Muscle layer of colon (tissue), 2 donors: ENCODE measurements around the gene LYAR.

Source experiments
- H3K27ac ChIP-seq: one replicate; pipeline ENCODE4 v1.7.0; 2013; ENCODE audit warnings: low read depth, mild to moderate bottlenecking, low read length, moderate library complexity
- H3K27me3 ChIP-seq, 2 donors: one replicate each; pipeline ENCODE4 v1.7.0; 2013; ENCODE audit warnings: low read length in 2 of 2, mild to moderate bottlenecking in 2 of 2; ENCODE audit not compliant: insufficient read depth in 2 of 2, control insufficient read depth in 1 of 2
- H3K36me3 ChIP-seq: one replicate; pipeline ENCODE4 v1.7.0; 2013; ENCODE audit warnings: mild to moderate bottlenecking, low read length; ENCODE audit not compliant: insufficient read depth
- H3K4me1 ChIP-seq: one replicate; pipeline ENCODE4 v1.7.0; 2013; ENCODE audit warnings: mild to moderate bottlenecking, low read length; ENCODE audit not compliant: insufficient read depth
- H3K4me3 ChIP-seq, 2 donors: one replicate each; pipeline ENCODE4 v1.7.0; 2013; ENCODE audit warnings: low read length in 2 of 2, low read depth in 1 of 2, mild to moderate bottlenecking in 1 of 2, moderate library complexity in 1 of 2
- H3K9ac ChIP-seq: one replicate; pipeline ENCODE4 v1.7.0; 2013; ENCODE audit warnings: low read length
- H3K9me3 ChIP-seq: one replicate; pipeline ENCODE4 v1.7.0; 2013; ENCODE audit warnings: mild to moderate bottlenecking, low read length
- donor health status: abdominal sarcoma.
- donor health status: Adenocarcinoma of cecum.

LYAR gene

DNA sequence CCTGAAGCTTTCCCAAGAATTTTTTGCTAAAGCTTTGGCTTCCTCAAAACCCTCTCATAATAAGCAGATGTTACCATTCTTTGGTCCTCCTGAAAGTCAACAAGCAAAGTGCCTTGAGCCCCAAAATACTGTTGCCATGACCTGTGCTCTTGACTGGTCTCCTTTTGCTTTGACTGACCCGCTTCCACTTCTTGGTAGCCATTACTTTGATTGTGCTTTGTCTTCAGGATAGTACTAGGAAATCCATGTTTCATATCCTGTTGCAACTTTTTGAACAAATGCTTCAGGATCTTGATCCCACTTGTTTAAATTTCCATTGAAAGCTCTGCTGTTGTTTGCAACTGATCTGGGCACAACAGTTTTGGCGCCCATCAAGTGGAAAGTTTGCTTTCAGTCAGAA, 56.3 kb downstream of the LYAR start:
- no peak overlapping the region for H3K9ac ChIP-seq
- no peaks in the 10 kb centered on the region for H3K36me3 ChIP-seq
- peaks cover 0 to under 1% of the 10 kb centered on the region in 2 donors for H3K27me3 ChIP-seq
- H3K27ac ChIP-seq: no peak overlapping the region
- no peaks in the 10 kb centered on the region for H3K4me1 ChIP-seq
- no peaks in the 10 kb centered on the region for H3K9me3 ChIP-seq
- no peak overlapping the region for H3K4me3 ChIP-seq

GRCh38 chr4:4228356-4228668, 61.6 kb downstream of the LYAR start:
- Histone ChIP-seq H3K36me3 (no peaks in the 10 kb centered on the region), H3K9ac (no peak overlapping the region), H3K27me3 (peaks cover 0 to 36% of the 10 kb centered on the region in 2 donors), H3K27ac (no peak overlapping the region), H3K4me1 (no peaks in the 10 kb centered on the region), H3K9me3 (no peaks in the 10 kb centered on the region), H3K4me3 (no peak overlapping the region)

DNA sequence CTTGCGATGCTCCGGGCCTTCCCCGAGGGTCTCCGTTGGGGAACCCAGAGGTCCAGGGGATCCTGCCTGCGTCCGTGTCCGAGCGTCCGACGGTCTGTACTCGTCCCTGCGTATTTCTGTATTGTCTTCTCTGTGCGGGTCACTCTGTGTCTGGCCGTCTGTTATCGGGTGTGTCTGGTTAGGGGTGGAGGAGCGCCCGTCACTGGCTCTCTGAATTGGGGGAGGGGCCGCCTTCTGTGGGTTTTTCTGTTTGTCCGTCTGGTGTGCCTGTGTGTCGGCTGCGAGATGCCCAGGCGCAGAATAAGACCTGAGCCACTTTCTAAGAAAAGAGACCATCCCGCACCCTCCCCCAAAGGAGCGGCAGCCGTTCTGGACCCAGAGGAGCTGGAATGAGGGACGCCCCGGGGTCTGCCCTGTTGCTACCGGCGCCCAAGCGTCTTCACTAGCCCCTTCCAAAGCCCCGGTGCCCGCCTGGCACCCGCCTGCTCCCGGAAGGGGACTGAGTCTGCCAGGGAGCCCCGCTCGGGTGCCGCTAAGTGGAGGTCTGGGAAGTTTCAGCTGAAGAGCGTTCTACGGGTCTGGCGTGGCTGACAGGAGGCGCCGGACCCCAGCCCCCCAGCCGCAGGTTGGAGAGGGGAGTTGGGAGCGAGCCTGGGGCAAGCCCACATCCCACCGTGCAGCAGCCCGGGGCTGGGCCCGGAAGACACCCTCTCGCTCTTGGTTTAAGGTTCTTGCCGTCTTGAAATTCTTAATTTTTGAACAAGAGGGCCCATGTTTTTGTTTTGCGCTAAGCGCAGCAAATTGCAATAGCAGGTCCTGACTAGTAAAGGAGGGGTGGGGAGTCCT, 62.2 kb downstream of the LYAR start:
- Histone ChIP-seq H3K36me3 (no peaks in the 10 kb centered on the region), H3K4me1 (no peaks in the 10 kb centered on the region), H3K9ac (no peak overlapping the region), H3K27ac (no peak overlapping the region), H3K9me3 (no peaks in the 10 kb centered on the region), H3K4me3 (no peak overlapping the region), H3K27me3 (peaks cover 0 to 36% of the 10 kb centered on the region in 2 donors)

DNA sequence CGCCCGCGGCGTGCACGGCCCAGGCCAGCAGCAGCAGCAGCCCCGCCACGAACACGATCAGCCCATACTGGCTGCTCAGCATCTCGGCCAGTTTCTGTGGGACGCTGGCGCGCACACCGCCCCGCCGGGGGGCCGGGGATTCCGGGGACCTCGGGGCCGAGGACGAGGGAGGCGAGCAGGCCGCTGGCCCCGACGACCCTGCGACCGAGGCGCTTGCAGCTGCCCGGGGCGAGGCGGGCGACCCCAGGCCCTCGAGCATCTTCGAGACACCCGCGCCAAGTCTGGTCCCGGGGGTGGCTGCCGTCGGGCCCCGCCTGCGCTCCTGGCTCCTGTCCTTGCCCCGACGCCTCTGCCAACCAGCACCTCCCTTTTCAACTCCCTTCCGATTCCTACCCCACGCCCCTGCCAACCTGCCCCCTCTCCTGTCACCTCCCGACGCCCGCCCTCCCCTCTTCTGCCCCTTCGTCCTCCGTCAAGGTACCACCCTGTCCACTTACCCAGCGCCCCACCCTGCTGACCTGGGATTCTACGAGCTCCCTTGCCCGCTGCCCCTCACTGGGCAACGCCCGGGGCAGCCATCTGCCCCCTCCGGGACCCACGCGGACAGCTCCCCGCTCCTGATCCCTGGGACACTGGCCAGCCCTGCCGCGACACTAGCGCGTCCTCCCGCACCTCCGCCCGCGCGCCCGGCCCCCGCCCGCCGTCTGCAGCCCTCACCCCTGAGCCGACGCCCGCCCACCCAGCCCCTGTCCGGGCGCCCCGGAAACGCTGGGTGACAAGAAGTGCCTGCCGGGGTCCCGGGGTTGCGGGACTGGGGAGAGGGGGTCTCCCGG, 63.1 kb downstream of the LYAR start, which contains the start of gene OTOP1:
TSS of gene OTOP1 (minus strand) at position 324 of the 833 bp plus-strand sequence. CDS start at position 259, 65 bp downstream.
- Histone ChIP-seq H3K9me3 (no peaks in the 10 kb centered on the region), H3K36me3 (no peaks in the 10 kb centered on the region), H3K27ac (no peak within 1 kb of the TSS), H3K27me3 (peaks cover 0 to 36% of the 10 kb centered on the region in 2 donors), H3K4me1 (no peaks in the 10 kb centered on the region), H3K4me3 (no peak within 1 kb of the TSS), H3K9ac (no peak within 1 kb of the TSS)

GRCh38 chr4:4225915-4226605, 63.9 kb downstream of the LYAR start:
- Histone ChIP-seq H3K4me3 (no peak overlapping the region), H3K27me3 (peaks cover 0 to 36% of the 10 kb centered on the region in 2 donors), H3K9ac (no peak overlapping the region), H3K27ac (no peak overlapping the region), H3K9me3 (no peaks in the 10 kb centered on the region), H3K36me3 (no peaks in the 10 kb centered on the region), H3K4me1 (no peaks in the 10 kb centered on the region)
